ENCODE measurements around the gene B4GALT3.

DNA sequence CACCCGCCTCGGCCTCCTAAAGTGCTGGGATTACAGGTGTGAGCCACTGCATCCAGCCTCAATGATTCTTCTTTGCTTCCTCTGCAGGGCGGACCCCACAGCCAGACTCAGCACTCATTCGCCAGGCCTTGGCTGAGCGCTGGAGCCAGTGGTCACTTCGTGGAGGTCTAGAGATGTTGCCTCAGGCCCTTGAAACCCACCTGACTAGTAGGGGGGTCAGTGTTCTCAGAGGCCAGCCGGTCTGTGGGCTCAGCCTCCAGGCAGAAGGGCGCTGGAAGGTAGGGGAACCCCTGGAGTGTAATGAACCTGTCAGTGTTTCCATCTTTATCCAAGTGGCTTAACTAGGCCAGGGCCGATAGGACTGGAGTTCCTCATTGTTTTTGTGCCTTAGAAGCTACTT is 8.4 kb downstream of the B4GALT3 start:
- no peak for TF ChIP-seq SNAI2 (CRISPR knock-in tag; IDR thresholded peaks at IDR 0.05)
- no peak for TF ChIP-seq ISL1 (CRISPR knock-in tag; IDR thresholded peaks at IDR 0.05)
- TF ChIP-seq PPARA (CRISPR knock-in tag; IDR thresholded peaks at IDR 0.05; ENCODE audit: borderline replicate concordance): no peak
- TF ChIP-seq POU6F1 (CRISPR knock-in tag; IDR thresholded peaks at IDR 0.05; ENCODE audit: borderline replicate concordance, low read depth): no peak
- TF ChIP-seq ZNF565 (CRISPR knock-in tag; conservative IDR thresholded peaks at IDR 0.05; ENCODE audit: low read depth): no peak
- no peak for TF ChIP-seq RARB (CRISPR knock-in tag; IDR thresholded peaks at IDR 0.05)

All from SK-N-SH treated with all-trans-retinoic acid at 6 μM for 48 hours (cell line).